ENCODE measurements around the gene SLC9A1. TPM values are rescaled to one million over a fixed set of nuclear protein-coding genes. Genes with fewer than 3 reads are reported as not detected.
"Not testable (repeated sequence)": the region's sequence is repeated elsewhere in the genome, so short reads cannot be mapped to it uniquely, and the experiment has no call there.

The SLC9A1 gene
- total RNA-seq, 1 donor from 2014 or later, result 1.4 TPM

- no peak for DNase-seq (ENCODE audit: low spot score)
These were observed 21.8 kb downstream of the SLC9A1 start for GRCh38 chr1:27133158-27133557.

DNA sequence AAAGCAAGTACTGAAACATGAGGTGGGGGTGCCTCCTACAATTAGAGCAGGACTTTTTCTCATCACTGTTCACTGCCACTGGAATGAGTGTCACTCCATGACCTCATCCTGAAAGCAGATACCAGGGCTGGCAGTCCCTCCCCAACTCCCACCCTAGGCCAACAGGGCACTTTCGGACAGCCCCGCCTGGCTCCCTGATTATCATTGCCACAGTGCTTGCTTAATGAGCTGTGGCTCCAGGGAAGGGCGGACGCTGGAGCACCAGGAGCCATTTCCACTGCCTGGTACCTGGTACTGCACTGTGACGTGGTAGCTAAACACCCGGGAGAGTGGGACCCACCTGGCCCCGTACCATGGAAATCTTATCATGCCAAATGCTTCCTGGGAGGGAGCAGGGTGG lies 22.3 kb downstream of the SLC9A1 start:
- no peak for DNase-seq (ENCODE audit: low spot score)

- DNase-seq (ENCODE audit: low spot score), result no peak
These were observed 22.8 kb downstream of the SLC9A1 start for GRCh38 chr1:27132147-27132546.

DNA sequence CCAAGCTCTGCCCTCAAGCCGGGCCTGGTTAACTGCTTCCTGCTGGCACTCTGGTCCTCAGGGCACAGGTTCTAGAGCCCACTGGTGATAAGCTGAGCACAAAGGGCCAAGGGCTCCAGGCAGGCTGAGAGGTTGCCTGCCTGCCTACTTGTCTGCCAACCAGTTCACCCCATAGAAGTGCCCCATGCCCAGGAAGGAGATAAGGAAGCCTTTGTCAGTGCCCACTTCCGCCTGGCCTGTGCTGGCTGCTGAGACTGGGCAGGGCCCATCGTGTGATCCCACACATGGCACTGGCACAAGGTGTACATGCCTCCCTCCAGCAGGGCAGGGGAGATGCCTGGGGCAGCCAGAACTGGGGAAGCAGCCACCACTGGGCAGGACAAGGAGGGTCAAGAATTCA lies 24.1 kb downstream of the SLC9A1 start:
- DNase-seq (ENCODE audit: low spot score), result no peak

- DNase-seq (ENCODE audit: low spot score), result no peak
These were observed 25.7 kb downstream of the SLC9A1 start for GRCh38 chr1:27129225-27129624.

- no peak for DNase-seq (ENCODE audit: low spot score)
These were observed 27.5 kb downstream of the SLC9A1 start for GRCh38 chr1:27127419-27127818.

DNA sequence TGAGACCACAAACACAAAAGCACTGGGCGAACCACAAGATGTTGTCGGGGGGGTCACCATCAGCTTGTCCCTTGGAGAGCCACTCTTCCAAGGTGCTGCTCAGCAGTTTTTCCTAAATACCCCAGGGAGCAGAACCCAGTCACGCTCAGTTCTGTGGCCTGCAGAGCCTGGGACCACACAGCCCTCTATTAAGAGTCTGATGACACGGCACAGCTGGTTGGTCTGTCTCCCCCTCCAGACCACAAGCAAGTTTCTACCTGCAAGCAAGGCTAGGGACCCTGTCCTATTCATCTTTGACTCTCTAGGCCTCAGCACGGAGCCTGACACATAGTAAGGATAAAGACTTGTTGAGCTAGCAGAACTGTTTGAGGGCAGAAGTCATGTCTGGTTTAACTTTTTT lies 28.5 kb downstream of the SLC9A1 start:
- no peak for DNase-seq (ENCODE audit: low spot score)

GRCh38 chr1:27125125-27125524 lies 29.8 kb downstream of the SLC9A1 start:
- not testable (repeated sequence) for DNase-seq (ENCODE audit: low spot score)

GRCh38 chr1:27124405-27124804 lies 30.5 kb downstream of the SLC9A1 start:
- DNase-seq (ENCODE audit: low spot score), result no peak

GRCh38 chr1:27122652-27123051 lies 32.3 kb downstream of the SLC9A1 start:
- DNase-seq (ENCODE audit: low spot score), result peak; percentile 79

GRCh38 chr1:27120854-27121253 lies 34.1 kb downstream of the SLC9A1 start:
- no peak for DNase-seq (ENCODE audit: low spot score)

GRCh38 chr1:27118440-27118689 lies 36.6 kb downstream of the SLC9A1 start:
- DNase-seq (ENCODE audit: low spot score), result no peak

GRCh38 chr1:27117733-27118439 lies 37.0 kb downstream of the SLC9A1 start:
- DNase-seq (ENCODE audit: low spot score), result no peak

DNA sequence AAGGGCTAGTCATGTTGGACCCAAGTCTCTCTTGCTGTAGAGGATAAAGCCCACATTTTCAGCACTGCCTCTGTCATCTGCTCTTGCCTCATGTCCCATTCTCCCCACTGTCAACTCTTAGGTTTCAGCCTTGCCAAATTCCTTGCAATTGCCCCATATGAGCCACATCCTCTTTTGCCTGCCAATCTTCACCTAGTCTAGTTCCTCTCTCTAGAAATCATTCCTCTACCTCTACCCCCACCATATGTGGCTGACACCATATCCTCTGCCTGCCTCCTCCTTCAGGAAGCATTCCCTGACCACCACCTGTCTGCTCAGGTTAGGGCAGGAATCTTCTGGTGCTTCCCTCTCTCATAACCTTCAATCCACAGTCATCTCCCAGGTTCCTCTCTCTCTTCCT lies 38.2 kb downstream of the SLC9A1 start:
- DNase-seq (ENCODE audit: low spot score), result no peak

DNA sequence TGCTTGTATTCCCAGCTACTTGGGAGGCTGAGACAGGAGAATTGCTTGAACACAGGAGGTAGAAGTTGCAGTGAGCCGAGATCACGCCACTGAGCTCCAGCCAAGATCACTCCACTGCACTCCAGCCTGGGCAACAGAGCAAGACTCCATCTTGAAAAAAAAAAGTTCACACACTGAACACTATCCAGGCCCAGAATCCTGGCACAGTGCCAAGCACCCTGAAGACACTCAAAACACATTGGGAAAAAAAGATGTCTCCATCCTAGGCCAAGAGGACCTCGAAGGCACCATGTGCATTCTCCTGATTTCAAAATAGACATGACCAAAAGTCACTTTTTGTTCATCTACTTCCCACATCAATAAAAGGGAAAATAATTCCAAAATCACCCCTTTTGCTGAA lies 38.7 kb downstream of the SLC9A1 start:
- no peak for DNase-seq (ENCODE audit: low spot score)

DNA sequence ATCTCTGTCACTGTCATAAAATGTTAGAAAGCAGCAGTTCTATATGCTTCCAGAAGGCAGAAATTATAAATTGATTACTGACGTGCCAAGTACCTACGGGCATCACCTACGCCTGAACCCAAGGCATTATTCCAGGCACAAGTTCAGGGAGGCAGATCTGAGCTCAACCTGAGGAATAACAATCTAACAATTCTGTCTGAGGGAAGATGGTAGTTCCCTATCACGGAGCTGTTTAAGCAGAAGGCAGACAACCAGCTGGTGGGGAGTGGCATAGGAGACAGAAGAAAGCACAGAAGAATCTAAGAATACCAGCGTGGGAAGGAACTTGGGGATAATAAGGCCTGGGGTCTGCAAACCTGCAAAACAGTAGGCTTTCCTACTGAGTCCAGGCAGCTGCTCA lies 40.4 kb downstream of the SLC9A1 start:
- no peak for DNase-seq (ENCODE audit: low spot score)

DNA sequence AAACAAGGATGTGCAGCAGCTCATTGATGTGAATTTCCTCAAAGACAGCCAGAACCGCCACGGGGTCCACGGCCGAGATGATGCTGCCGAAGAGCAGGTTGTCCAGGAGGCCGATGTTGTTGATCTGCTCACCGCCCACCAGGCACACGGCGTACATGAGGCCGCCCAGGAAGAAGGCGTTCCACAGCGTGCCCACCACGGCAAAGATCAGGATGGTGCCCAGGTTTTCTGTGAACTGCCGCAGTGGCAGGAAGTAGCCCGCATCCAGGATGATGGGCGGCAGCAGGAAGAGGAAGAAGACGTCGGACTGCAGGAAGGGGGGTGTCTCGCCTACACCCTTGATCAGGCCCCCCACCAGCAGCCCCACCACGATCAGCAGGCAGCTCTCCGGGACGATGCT lies 41.1 kb downstream of the SLC9A1 start:
- no peak for DNase-seq (ENCODE audit: low spot score)

- peak; percentile 91 for DNase-seq (ENCODE audit: low spot score)
These were observed 43.0 kb downstream of the SLC9A1 start for GRCh38 chr1:27111626-27112573.

DNA sequence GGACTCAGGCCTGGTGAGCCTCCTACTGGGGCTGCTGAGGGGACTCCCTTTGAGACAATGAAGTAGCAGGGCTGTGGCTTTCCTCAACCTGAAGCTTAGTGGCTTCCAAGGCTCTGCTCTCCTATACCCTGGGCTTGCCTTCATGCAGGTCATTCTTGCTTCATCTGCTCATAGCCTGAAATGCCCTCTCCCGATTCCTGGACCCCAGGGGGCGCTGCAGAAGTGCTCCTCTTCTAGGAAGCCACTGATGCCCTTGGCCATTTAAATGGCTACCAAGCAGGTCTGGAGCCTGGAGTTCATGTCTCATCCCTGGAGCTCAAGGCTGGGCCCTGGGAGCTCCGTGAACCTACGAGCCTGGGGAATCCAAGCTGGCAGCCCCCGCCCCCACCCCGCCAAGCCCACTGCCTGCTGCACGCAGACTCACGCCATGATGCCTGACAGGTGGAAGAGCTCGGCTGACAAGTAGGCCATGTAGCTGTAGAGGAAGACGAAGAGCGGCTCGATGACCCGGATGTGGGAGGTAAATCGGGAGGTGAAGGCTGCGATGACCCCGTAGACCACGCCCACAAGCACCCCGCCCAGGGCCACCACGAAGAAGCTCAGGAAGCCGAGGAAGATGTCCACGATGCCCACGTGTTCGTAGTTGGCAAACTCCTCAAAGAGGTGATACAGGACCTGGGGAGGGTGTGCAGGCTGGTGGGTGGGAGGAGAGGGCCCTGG lies 45.7 kb downstream of the SLC9A1 start:
- DNase-seq (ENCODE audit: low spot score), result no peak

DNA sequence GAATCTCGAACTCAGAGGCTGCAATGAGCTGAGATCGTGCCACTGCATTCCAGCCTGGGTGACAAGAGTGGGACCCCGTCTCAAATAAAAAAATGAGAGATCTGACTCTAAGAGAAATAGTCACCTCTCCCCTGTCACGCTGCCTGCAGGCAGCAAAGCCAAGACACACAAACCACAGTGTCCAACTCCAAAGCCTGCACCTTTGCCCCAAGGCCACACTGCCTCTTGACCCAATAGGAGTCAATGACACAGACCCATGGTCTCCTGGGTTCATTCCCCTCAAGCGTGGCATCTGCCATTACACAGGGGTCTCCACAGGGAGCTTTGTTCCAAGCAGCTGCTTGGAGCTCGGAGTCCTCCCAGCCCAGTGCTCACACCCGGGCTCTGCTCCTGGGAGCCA lies 46.3 kb downstream of the SLC9A1 start:
- DNase-seq (ENCODE audit: low spot score), result no peak

GRCh38 chr1:27106561-27107323 lies 48.2 kb downstream of the SLC9A1 start:
- DNase-seq (ENCODE audit: low spot score), result no peak

GRCh38 chr1:27105018-27105417 lies 49.9 kb downstream of the SLC9A1 start:
- no peak for DNase-seq (ENCODE audit: low spot score)

All from umbilical cord (tissue), 2 donors.